K562 (cell line): ENCODE measurements around the gene POU2AF3. TPM values are rescaled to one million over a fixed set of nuclear protein-coding genes. Genes with fewer than 3 reads are reported as not detected.

ENCODE experiments used
- ATAC-seq: fragments of 200-7000 bp; cut with Tn5 transposase; 3 replicates; pipeline ENCODE4 v1.9.1; 2020; ENCODE audit warnings: moderate library complexity
- BruUV-seq: library from RNA; stranded (reverse); fragments of 400-500 nt; replicated peaks from 2 replicates; lab custom pipeline; 2021; lab: Mats Ljungman, UMichigan
- CTCF ChIA-PET: fragments of 300-600 bp; formaldehyde crosslinking; extraction: SDS; loops from one replicate; lab custom pipeline; 2021; ENCODE audit warnings: low intra/inter-chr PET ratio; lab: Yijun Ruan, JAX
- POLR2A ChIA-PET: fragments of 300-600, 350-650 bp; sonication (Branson Sonifier 250); formaldehyde crosslinking; extraction: SDS; loops from one replicate; lab custom pipeline; 2021; ENCODE audit warnings: antibody characterized with exemption, inconsistent platforms; lab: Yijun Ruan, JAX
- DNase-seq, 4 experiments: peaks; one replicate each; pipeline versions ENCODE4 v3.0.0 to v3.0.0-alpha.2; 2011 to 2018; ENCODE audit warnings: low spot score in 3 of 4, mixed read lengths in 3 of 4; ENCODE audit errors: extremely low read depth in 1 of 4
- FAIRE-seq: peaks from 2 replicates; lab custom pipeline; 2011; peaks lifted over from hg19 to GRCh38; lab: Jason Lieb, UNC
- H2AFZ ChIP-seq: 2 replicates; pipeline ENCODE4 v1.6.0; 2011; ENCODE audit warnings: low read depth, low read length, control low read depth, inconsistent platforms
- H3K27ac ChIP-seq: fragments of 200-600 bp; 3 replicates; pipeline ENCODE4 v1.8.0; 2011; ENCODE audit warnings: low read depth, mild to moderate bottlenecking, control low read depth, inconsistent platforms, low read length, moderate library complexity, mixed read lengths; ENCODE audit errors: extremely low read depth
- H3K27me3 ChIP-seq, 2 experiments: fragments of 300-600 bp in 1 of 2; 2 replicates in 1 of 2; 3 replicates in 1 of 2; pipeline versions ENCODE4 v1.6.0 to v1.8.0; 2011; ENCODE audit warnings: inconsistent platforms in 2 of 2, low read length in 2 of 2, mild to moderate bottlenecking in 1 of 2, mixed read lengths in 1 of 2, moderate library complexity in 1 of 2; ENCODE audit not compliant: control insufficient read depth in 2 of 2, insufficient read depth in 2 of 2
- H3K36me3 ChIP-seq: fragments of 300-600 bp; 3 replicates; pipeline ENCODE4 v1.8.0; 2011; ENCODE audit warnings: mild to moderate bottlenecking, low read length, inconsistent platforms; ENCODE audit not compliant: control insufficient read depth, insufficient read depth
- H3K4me1 ChIP-seq, 2 experiments: fragments of 200-600 bp in 1 of 2; replicated peaks in 1 of 2; 2 replicates in 1 of 2; 3 replicates in 1 of 2; pipeline versions ENCODE4 v1.5.1 to v1.8.0; 2011; ENCODE audit warnings: inconsistent platforms in 2 of 2, low read length in 2 of 2, mild to moderate bottlenecking in 1 of 2, mixed read lengths in 1 of 2, moderate library complexity in 1 of 2; ENCODE audit not compliant: control insufficient read depth in 2 of 2, insufficient read depth in 2 of 2
- H3K4me2 ChIP-seq: 2 replicates; pipeline ENCODE4 v1.6.1; 2011; ENCODE audit warnings: low read length, control low read depth, inconsistent platforms, mixed read lengths; ENCODE audit not compliant: insufficient read depth
- H3K4me3 ChIP-seq: fragments of 200-600 bp; sonication (generic), shearing (Covaris generic); 2 replicates; pipeline ENCODE4 v1.5.1; 2016; ENCODE audit warnings: control low read depth, inconsistent platforms
- H3K79me2 ChIP-seq: fragments of 200-600 bp; 3 replicates; pipeline ENCODE4 v1.8.0; 2011; ENCODE audit warnings: low read length, inconsistent platforms; ENCODE audit not compliant: control insufficient read depth, insufficient read depth
- H3K9ac ChIP-seq, 2 experiments: 2 replicates each; pipeline versions ENCODE4 v1.6.0 to v1.6.1; 2011; ENCODE audit warnings: low read depth in 2 of 2, low read length in 2 of 2, control low read depth in 1 of 2, inconsistent platforms in 1 of 2, mild to moderate bottlenecking in 1 of 2, mixed read lengths in 1 of 2; ENCODE audit not compliant: insufficient read depth in 1 of 2
- H3K9me1 ChIP-seq: one replicate; pipeline ENCODE4 v1.6.0; 2011; ENCODE audit warnings: inconsistent platforms, mild to moderate bottlenecking, low read length, moderate library complexity; ENCODE audit not compliant: control insufficient read depth, insufficient read depth
- H3K9me3 ChIP-seq: replicated peaks from 2 replicates; pipeline ENCODE4 v1.5.1; 2011; ENCODE audit warnings: low read depth, low read length, inconsistent platforms; ENCODE audit not compliant: control insufficient read depth, insufficient read depth
- H4K20me1 ChIP-seq: replicated peaks from 2 replicates; pipeline ENCODE4 v1.6.1; 2011; ENCODE audit warnings: low read length, inconsistent platforms, mixed read lengths; ENCODE audit not compliant: control insufficient read depth, insufficient read depth
- ARID3A ChIP-seq: IDR thresholded peaks from 2 replicates; pipeline ENCODE4 v1.6.1; 2012; ENCODE audit warnings: low read depth, low read length, improper control_type of control experiment, borderline replicate concordance
- EP400 ChIP-seq: fragments of 450-650 bp; IDR thresholded peaks from 2 replicates; pipeline ENCODE4 v1.6.1; 2017; ENCODE audit warnings: antibody characterized with exemption, mild to moderate bottlenecking, moderate library complexity
- HEY1 ChIP-seq: fragments of 250-450 bp; sonication (Bioruptor Pico); IDR thresholded peaks from 2 replicates; pipeline ENCODE4 v1.5.0; 2020; ENCODE audit warnings: mild to moderate bottlenecking, moderate library complexity, borderline replicate concordance
- IRF2 ChIP-seq: sonication (generic); formaldehyde crosslinking; IDR thresholded peaks from 2 replicates; pipeline ENCODE4 v1.8.1; 2022; ENCODE audit warnings: mild to moderate bottlenecking, missing genetic modification reagents
- MECOM ChIP-seq: fragments of 250-450 bp; sonication (Bioruptor Pico); IDR thresholded peaks from 2 replicates; pipeline ENCODE4 v1.8.0; 2022; ENCODE audit warnings: inconsistent platforms
- NUFIP1 ChIP-seq: fragments of 450-650 bp; IDR thresholded peaks from 2 replicates; pipeline ENCODE4 v1.6.1; 2018; ENCODE audit not compliant: partially characterized antibody
- PHF21A ChIP-seq: fragments of 450-650 bp; IDR thresholded peaks from 2 replicates; pipeline ENCODE4 v1.6.1; 2017; ENCODE audit warnings: low read depth, borderline replicate concordance
- SREBF1 ChIP-seq: fragments of 150-350 bp; IDR thresholded peaks from 2 replicates; pipeline ENCODE4 v1.6.1; 2014; ENCODE audit warnings: antibody characterized with exemption, low read depth, low read length, borderline replicate concordance
- ZNF639 ChIP-seq, 2 experiments: fragments of 200-800 bp in 1 of 2; sonication (Bioruptor generic) in 1 of 2; sonication (generic) in 1 of 2; formaldehyde crosslinking in 1 of 2; IDR thresholded peaks in 1 of 2; conservative IDR thresholded peaks in 1 of 2; 2 replicates each; pipeline versions ENCODE4 v1.5.0 to v1.6.1; 2016 to 2020; ENCODE audit warnings: missing compliant biosample characterization in 1 of 2, missing genetic modification characterization in 1 of 2, missing genetic modification reagents in 1 of 2
- in situ Hi-C: fragments of 300-500 bp; cut with MboI; formaldehyde crosslinking; loops from 4 replicates; pipeline ENCODE4 v1.15.0; 2018; ENCODE audit warnings: inconsistent platforms, mixed read lengths
- intact Hi-C: fragments of 100-400 bp; cut with micrococcal nuclease; formaldehyde crosslinking; loops from 2 replicates; pipeline ENCODE4 v1.14.2; 2022
- polyA plus RNA-seq, 8 experiments: library from polyadenylated mRNA; depleted of rRNA in 4 of 8; stranded (reverse) in 5 of 8; unstranded in 3 of 8; fragments of >200 nt; fragmentation: Nextera tagmentation in 2 of 8; fragmentation: Illumina TruSeq in 1 of 8; extraction: Ambion mirVana in 2 of 8; extraction: Trizol in 1 of 8; gene quantifications; 2 replicates each; pipeline versions ENCODE4 v1.2.1 to v1.2.3, GENCODE V29; 2011 to 2014; ENCODE audit warnings: inconsistent platforms in 1 of 8, missing spikeins in 1 of 8
- total RNA-seq, 7 experiments: library from RNA; depleted of rRNA in 6 of 7; stranded (reverse); fragments of >200 nt in 6 of 7; fragmentation: Illumina TruSeq in 2 of 7; extraction: Trizol in 2 of 7; gene quantifications; 2 replicates each; pipeline versions ENCODE4 v1.2.1 to v1.2.3, GENCODE V29; 2011 to 2021; ENCODE audit warnings: low replicate concordance in 1 of 7

Gene POU2AF3
- total and polyA plus RNA-seq, 9 of the 15 experiments (the other 6 are each of a cell fraction or from before 2014, with no cell fraction given) = not detected

GRCh38 chr11:111339758-111340388, 41.5 kb downstream of the POU2AF3 start:
- in situ Hi-C loops = no loop called here
- H3K36me3 ChIP-seq = no peaks in the 10 kb centered on the region
- TF ChIP-seq MECOM (CRISPR knock-in tag) = no peak
- no peak for TF ChIP-seq NUFIP1
- no peak for TF ChIP-seq IRF2
- TF ChIP-seq SREBF1 = no peak
- no peak for TF ChIP-seq PHF21A
- TF ChIP-seq HEY1 (CRISPR knock-in tag) = no peak
- TF ChIP-seq EP400 = no peak
- TF ChIP-seq ZNF639 (CRISPR knock-in tag; conservative IDR thresholded peaks at IDR 0.05 in 1 of 2, IDR thresholded peaks at IDR 0.05 in 1 of 2) = no peak
- no peak for TF ChIP-seq ARID3A
- no peaks in the 10 kb centered on the region for H3K9me1 ChIP-seq
- no peak for FAIRE-seq
- no peak overlapping the region for H2AFZ ChIP-seq
- H3K27ac ChIP-seq = no peak overlapping the region
- H3K79me2 ChIP-seq = no peaks in the 10 kb centered on the region
- BruUV-seq = no TSS peak
- no peak overlapping the region for H3K4me2 ChIP-seq
- DNase-seq = no peak
- CTCF ChIA-PET = no interaction called here
- ATAC-seq = no peak
- POLR2A ChIA-PET = no interaction called here
- no peaks in the 10 kb centered on the region for H3K9me3 ChIP-seq
- no peaks in the 10 kb centered on the region for H3K27me3 ChIP-seq
- no peak overlapping the region for H3K9ac ChIP-seq
- H3K4me3 ChIP-seq = no peak overlapping the region
- intact Hi-C loops = no loop called here
- H4K20me1 ChIP-seq = no peaks in the 10 kb centered on the region
- H3K4me1 ChIP-seq = no peaks in the 10 kb centered on the region
